CD14-positive monocyte (primary cell): Measurements from ENCODE around the gene CCDC85C. TPM values are rescaled to one million over a fixed set of nuclear protein-coding genes. Genes with fewer than 3 reads are reported as not detected.

Experiments
- DNase-seq, 3 donors: peaks; one replicate each; pipeline ENCODE4 v3.0.0-alpha.2; 2011 to 2022
- H2AFZ ChIP-seq: 2 replicates; pipeline ENCODE4 v1.6.0; 2012; ENCODE audit warnings: mild to moderate bottlenecking, low read depth, low read length, inconsistent platforms; ENCODE audit not compliant: insufficient read depth, poor library complexity, severe bottlenecking
- H3K27ac ChIP-seq, 2 donors: 1 replicate in 1 of 2; 2 replicates in 1 of 2; pipeline ENCODE4 v1.5.1; 2012 to 2013; ENCODE audit warnings: low read length in 2 of 2, control low read depth in 1 of 2, inconsistent platforms in 1 of 2, low read depth in 1 of 2, mild to moderate bottlenecking in 1 of 2
- H3K27me3 ChIP-seq, 2 donors: one replicate each; pipeline versions ENCODE4 v1.6.0 to v1.6.1; 2011 to 2013; ENCODE audit warnings: low read length in 2 of 2; ENCODE audit not compliant: control insufficient read depth in 2 of 2, insufficient read depth in 2 of 2
- H3K36me3 ChIP-seq, 2 donors: replicated peaks in 1 of 2; 1 replicate in 1 of 2; 2 replicates in 1 of 2; pipeline versions ENCODE4 v1.5.1 to v1.6.1; 2012 to 2013; ENCODE audit warnings: low read length in 2 of 2, control low read depth in 1 of 2, inconsistent platforms in 1 of 2, mild to moderate bottlenecking in 1 of 2; ENCODE audit not compliant: insufficient read depth in 2 of 2, control insufficient read depth in 1 of 2
- H3K4me1 ChIP-seq, 2 donors: 1 replicate in 1 of 2; 2 replicates in 1 of 2; pipeline versions ENCODE4 v1.5.1 to v1.6.1; 2012 to 2013; ENCODE audit warnings: low read length in 2 of 2, control low read depth in 1 of 2, inconsistent platforms in 1 of 2, mild to moderate bottlenecking in 1 of 2, moderate library complexity in 1 of 2; ENCODE audit not compliant: insufficient read depth in 2 of 2, control insufficient read depth in 1 of 2
- H3K4me2 ChIP-seq: replicated peaks from 2 replicates; pipeline ENCODE3; 2012; ENCODE audit warnings: low read length, moderate library complexity, mild to moderate bottlenecking; ENCODE audit not compliant: poor library complexity, severe bottlenecking; ENCODE audit errors: extremely low read depth
- H3K4me3 ChIP-seq, 3 experiments: fragments of 200-600 bp in 1 of 3; sonication (generic) in 1 of 3; replicated peaks in 1 of 3; 1 replicate in 2 of 3; 2 replicates in 1 of 3; pipeline ENCODE4 v1.5.1; 2011 to 2013; ENCODE audit warnings: low read length in 3 of 3, mild to moderate bottlenecking in 3 of 3, control low read depth in 2 of 3, low read depth in 2 of 3, inconsistent platforms in 1 of 3, moderate library complexity in 1 of 3
- H3K79me2 ChIP-seq: 2 replicates; pipeline ENCODE4 v1.6.0; 2012; ENCODE audit warnings: mild to moderate bottlenecking, control low read depth, inconsistent platforms, low read length, moderate library complexity; ENCODE audit not compliant: insufficient read depth
- H3K9ac ChIP-seq: 2 replicates; pipeline ENCODE4 v1.6.0; 2017; ENCODE audit warnings: low read length, mild to moderate bottlenecking; ENCODE audit not compliant: insufficient read depth, poor library complexity, severe bottlenecking
- H3K9me3 ChIP-seq, 2 donors: replicated peaks in 1 of 2; 1 replicate in 1 of 2; 2 replicates in 1 of 2; pipeline versions ENCODE4 v1.5.1 to v1.6.1; 2012 to 2013; ENCODE audit warnings: low read length in 2 of 2, control low read depth in 1 of 2; ENCODE audit not compliant: control insufficient read depth in 1 of 2, insufficient read depth in 1 of 2
- H4K20me1 ChIP-seq: 2 replicates; pipeline ENCODE4 v1.6.0; 2012; ENCODE audit warnings: mild to moderate bottlenecking, low read length, control low read depth, moderate library complexity; ENCODE audit not compliant: insufficient read depth
- H3K27ac Mint-ChIP-seq, 7 donors: one replicate each; pipeline ENCODE4 v1.8.0; 2020; ENCODE audit warnings: mild to moderate bottlenecking in 7 of 7, mixed read lengths in 7 of 7, moderate library complexity in 6 of 7, inconsistent platforms in 2 of 7
- H3K27me3 Mint-ChIP-seq, 3 donors: one replicate each; pipeline ENCODE4 v1.8.0; 2021 to 2022; ENCODE audit warnings: low read depth in 3 of 3, mild to moderate bottlenecking in 3 of 3, mixed read lengths in 3 of 3, moderate library complexity in 3 of 3, inconsistent platforms in 1 of 3
- H3K36me3 Mint-ChIP-seq, 2 donors: one replicate each; pipeline ENCODE4 v1.8.0; 2020; ENCODE audit warnings: mixed read lengths in 2 of 2, inconsistent platforms in 1 of 2, mild to moderate bottlenecking in 1 of 2
- H3K4me1 Mint-ChIP-seq: one replicate; pipeline ENCODE4 v1.8.0; 2020; ENCODE audit warnings: mild to moderate bottlenecking, mixed read lengths
- H3K4me3 Mint-ChIP-seq, 2 donors: one replicate each; pipeline ENCODE4 v1.8.0; 2020; ENCODE audit warnings: mild to moderate bottlenecking in 2 of 2, mixed read lengths in 2 of 2, moderate library complexity in 1 of 2
- H3K9me3 Mint-ChIP-seq, 7 donors: one replicate each; pipeline ENCODE4 v1.8.0; 2020 to 2022; ENCODE audit warnings: mixed read lengths in 7 of 7, mild to moderate bottlenecking in 6 of 7, moderate library complexity in 6 of 7, inconsistent platforms in 2 of 7
- WGBS: methylation state at CpG from one replicate; pipeline ENCODE4 v1.1.5; 2013; ENCODE audit warnings: missing lambda C conversion rate; ENCODE audit not compliant: insufficient coverage; 5-methylcytosine and 5-hydroxymethylcytosine counted together
- intact Hi-C, 2 donors: fragments of 100-400 bp; cut with micrococcal nuclease; formaldehyde crosslinking; loops; one replicate each; pipeline versions ENCODE4 v1.15.0 to v1.15.1; 2023
- polyA plus RNA-seq, 3 donors: library from polyadenylated mRNA; depleted of rRNA in 1 of 3; unstranded in 2 of 3; stranded (reverse) in 1 of 3; fragments of 300-500 nt in 2 of 3; fragments of >200 nt in 1 of 3; fragmentation: Illumina TruSeq in 2 of 3; gene quantifications; 1 replicate in 2 of 3; 2 replicates in 1 of 3; pipeline ENCODE4 v1.2.3, GENCODE V29; 2012 to 2021
- TF ChIP-seq, protein P1 (sequence below): fragments of 200-600 bp; IDR thresholded peaks from one replicate; pipeline ENCODE4 v1.8.0; 2022; ENCODE audit warnings: antibody characterized with exemption, mild to moderate bottlenecking

CCDC85C gene
- polyA plus RNA-seq, 3 donors, result under 0.01 to 0.03 TPM; not detected in 1

DNA sequence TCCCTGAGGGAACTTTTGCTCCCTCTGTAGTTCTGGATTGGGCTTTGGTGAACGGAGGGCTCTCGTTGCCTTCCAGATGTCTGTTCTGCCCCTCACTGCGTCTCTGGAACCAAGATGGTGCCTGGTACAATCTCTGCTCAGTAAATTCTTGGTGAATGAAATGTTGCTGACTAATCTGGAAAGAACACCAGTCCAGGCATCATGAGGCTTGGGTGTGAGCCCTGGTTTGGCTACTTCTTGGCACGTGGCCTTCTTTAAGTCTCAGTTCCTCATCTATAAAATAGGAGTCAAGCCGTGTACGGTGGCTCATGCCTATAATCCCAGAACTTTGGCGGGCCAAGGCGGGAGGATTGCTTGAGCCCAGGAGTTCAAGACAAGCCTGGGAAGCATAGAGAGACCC lies 45.2 kb upstream of the CCDC85C start:
- Mint-ChIP-seq H3K9me3 (peaks cover 0 to 3% (median 1%) of the 10 kb centered on the region in 7 donors), H3K4me1 (peaks cover 2% of the 10 kb centered on the region), H3K4me3 (no peak overlapping the region), H3K27me3 (peaks cover 27 to 37% (median 32%) of the 10 kb centered on the region in 3 donors), H3K36me3 (no peaks in the 10 kb centered on the region), H3K27ac (no peak overlapping the region)
- Histone ChIP-seq H2AFZ (no peak overlapping the region), H3K9ac (no peak overlapping the region), H3K79me2 (no peaks in the 10 kb centered on the region), H3K4me2 (no peak overlapping the region), H3K27me3 (peaks cover 3 to 17% of the 10 kb centered on the region in 2 donors), H3K36me3 (no peaks in the 10 kb centered on the region), H3K4me1 (peaks cover 0 to 8% of the 10 kb centered on the region in 2 donors), H3K9me3 (no peaks in the 10 kb centered on the region), H4K20me1 (no peaks in the 10 kb centered on the region), H3K4me3 (no peak overlapping the region), H3K27ac (no peak overlapping the region)
- WGBS, result 57% methylated on average over 4 of the region's 8 CpGs
- DNase-seq, result no peak
- TF ChIP-seq, protein P1, sequence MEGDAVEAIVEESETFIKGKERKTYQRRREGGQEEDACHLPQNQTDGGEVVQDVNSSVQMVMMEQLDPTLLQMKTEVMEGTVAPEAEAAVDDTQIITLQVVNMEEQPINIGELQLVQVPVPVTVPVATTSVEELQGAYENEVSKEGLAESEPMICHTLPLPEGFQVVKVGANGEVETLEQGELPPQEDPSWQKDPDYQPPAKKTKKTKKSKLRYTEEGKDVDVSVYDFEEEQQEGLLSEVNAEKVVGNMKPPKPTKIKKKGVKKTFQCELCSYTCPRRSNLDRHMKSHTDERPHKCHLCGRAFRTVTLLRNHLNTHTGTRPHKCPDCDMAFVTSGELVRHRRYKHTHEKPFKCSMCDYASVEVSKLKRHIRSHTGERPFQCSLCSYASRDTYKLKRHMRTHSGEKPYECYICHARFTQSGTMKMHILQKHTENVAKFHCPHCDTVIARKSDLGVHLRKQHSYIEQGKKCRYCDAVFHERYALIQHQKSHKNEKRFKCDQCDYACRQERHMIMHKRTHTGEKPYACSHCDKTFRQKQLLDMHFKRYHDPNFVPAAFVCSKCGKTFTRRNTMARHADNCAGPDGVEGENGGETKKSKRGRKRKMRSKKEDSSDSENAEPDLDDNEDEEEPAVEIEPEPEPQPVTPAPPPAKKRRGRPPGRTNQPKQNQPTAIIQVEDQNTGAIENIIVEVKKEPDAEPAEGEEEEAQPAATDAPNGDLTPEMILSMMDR, result no peak
- intact Hi-C loops, result no loop called here

DNA sequence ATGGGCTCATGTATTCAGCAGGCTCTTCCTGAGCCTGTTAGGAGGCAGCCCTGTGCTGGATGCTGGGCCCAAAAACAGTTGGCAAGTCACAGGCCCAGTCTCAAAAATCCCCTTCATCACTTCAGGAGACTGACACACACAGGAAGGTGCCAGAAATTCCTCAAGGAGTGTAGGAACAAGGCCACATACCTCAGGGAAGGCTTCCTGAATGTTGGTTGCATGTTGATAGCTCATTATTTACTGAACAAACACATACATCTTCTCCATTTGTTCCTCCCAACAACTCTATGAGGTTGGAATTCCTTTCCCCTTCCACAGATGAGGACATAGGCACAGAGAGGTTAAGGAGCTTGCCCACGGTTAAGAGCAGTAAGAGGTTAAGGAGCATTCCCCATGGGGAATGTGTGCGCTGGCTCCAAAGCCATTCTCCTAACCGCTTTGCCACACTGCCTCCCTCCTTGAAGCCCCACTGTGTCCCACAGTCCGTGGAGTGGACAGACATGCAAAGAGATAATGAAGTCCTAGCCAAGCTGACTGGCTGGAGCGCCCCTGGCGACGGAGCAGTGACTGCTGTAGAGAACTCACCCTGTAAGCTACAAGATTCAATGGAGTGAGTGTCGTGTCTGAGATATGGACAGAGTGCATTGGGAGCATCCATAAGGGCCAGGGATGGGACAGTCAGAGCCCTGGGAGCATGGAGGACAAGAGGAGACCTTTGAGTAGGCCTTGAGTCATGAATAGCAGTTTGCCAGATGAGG lies 44.2 kb upstream of the CCDC85C start:
- no peak overlapping the region for H3K9ac ChIP-seq
- H3K27me3 Mint-ChIP-seq, result peaks cover 32 to 40% (median 33%) of the 10 kb centered on the region in 3 donors
- peaks cover 0 to 6% (median 1%) of the 10 kb centered on the region in 7 donors for H3K9me3 Mint-ChIP-seq
- no peak overlapping the region for H3K4me3 Mint-ChIP-seq
- no peaks in the 10 kb centered on the region for H3K36me3 Mint-ChIP-seq
- DNase-seq, result no peak
- H3K36me3 ChIP-seq, result no peaks in the 10 kb centered on the region
- no peaks in the 10 kb centered on the region for H3K79me2 ChIP-seq
- H3K4me1 ChIP-seq, result peaks cover 0 to 8% of the 10 kb centered on the region in 2 donors
- no peaks in the 10 kb centered on the region for H4K20me1 ChIP-seq
- peaks cover 2% of the 10 kb centered on the region for H3K4me1 Mint-ChIP-seq
- 85% methylated on average over 6 of the region's 8 CpGs for WGBS
- no peak overlapping the region for H3K27ac ChIP-seq
- H3K4me3 ChIP-seq, result no peak overlapping the region
- no peak overlapping the region for H3K4me2 ChIP-seq
- H3K27ac Mint-ChIP-seq, result no peak overlapping the region
- H2AFZ ChIP-seq, result no peak overlapping the region
- H3K27me3 ChIP-seq, result peaks cover 3 to 27% of the 10 kb centered on the region in 2 donors
- intact Hi-C loops, result no loop called here
- TF ChIP-seq, protein P1, result no peak
- H3K9me3 ChIP-seq, result no peaks in the 10 kb centered on the region
